NCI-H345 (cell line): ENCODE results near the gene RTKN.

Experiments
- DNase-seq: peaks from one replicate; lab custom pipeline; 2025; lab: John Stamatoyannopoulos, UW

Gene RTKN

DNA sequence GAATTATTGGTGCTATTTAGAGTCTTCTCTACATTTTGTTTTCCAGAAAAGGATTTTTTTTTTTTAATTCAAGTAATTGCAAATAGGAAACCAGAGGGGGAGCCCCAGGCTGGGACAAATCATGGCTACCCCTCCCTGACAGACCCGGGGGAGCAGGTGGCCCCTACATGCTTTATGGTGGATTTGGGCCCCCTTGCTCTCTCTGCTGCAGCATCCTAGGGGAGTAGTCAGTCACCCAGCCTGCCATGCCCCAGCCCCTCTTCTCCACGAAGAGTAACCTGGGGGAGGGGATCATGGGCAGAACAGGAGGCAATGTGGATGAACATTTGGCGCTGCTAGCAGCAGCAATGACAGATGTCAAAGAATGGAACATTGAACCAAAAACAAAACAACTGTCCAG, 25.0 kb downstream of the RTKN start:
- no peak for DNase-seq

GRCh38 chr2:74415762-74416395, 25.9 kb downstream of the RTKN start:
- no peak for DNase-seq

DNA sequence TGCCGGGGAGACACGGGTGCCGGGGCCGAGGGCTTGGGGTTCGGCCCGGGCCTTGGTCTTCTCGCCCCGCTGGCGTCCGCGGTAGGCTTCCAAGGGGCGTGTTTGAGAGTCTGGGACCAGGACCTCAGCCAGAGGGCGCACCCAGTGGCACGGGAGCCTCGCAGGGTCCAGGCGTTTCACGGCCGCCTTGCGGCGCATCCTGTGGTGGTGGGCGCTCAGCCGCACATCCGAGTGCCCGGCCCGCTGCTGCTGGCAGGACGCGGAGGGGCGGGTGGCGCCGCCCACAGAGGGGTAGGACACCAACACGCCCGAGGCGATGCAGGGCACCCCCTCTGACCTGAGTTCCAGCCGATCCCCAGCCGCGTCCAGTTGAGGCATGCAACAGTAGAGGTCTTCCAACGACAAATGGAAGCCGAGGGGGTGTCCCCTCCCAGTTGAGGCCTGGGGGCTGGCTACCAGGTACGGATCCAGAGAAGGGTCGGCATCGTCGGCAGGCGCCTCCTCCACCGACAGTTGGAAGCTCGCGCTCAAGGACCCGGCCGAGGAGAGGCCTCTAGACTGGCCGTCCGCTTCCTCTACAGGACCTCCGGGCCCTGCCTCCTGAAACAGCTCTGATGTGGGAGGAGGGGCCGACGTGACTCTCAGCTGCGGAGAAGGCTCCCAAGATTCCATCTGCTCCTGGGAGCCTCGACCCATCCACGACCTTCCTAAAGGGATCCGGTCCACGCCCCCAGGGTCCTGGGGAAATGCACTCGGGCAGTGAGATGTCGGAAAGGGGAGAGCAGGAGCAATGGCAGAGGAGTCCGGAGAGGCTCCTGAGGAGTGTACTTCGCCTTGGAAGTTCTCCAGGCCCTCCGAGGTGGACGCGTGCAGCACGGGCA, 26.6 kb downstream of the RTKN start:
- no peak for DNase-seq

DNA sequence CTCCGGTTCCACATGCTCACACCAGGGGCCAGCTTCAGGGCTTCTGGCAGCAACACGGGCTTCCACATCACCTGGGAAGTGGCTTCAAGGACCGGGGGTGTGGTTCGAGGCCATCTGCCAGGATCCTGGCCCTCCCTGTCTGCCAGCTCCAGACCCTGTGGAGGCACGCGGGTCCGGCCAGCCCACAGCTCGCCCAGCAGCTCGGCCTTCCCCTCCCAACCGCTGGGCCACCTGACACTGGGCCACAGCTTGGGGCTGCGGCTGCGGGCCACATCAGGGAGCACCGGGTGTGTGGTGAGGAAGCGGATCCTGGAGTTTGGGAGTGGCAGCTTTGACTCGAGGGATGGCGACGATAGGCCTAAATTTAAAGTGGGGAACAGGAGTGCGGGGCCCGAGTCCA, 27.3 kb downstream of the RTKN start:
- peak; percentile 35 for DNase-seq

DNA sequence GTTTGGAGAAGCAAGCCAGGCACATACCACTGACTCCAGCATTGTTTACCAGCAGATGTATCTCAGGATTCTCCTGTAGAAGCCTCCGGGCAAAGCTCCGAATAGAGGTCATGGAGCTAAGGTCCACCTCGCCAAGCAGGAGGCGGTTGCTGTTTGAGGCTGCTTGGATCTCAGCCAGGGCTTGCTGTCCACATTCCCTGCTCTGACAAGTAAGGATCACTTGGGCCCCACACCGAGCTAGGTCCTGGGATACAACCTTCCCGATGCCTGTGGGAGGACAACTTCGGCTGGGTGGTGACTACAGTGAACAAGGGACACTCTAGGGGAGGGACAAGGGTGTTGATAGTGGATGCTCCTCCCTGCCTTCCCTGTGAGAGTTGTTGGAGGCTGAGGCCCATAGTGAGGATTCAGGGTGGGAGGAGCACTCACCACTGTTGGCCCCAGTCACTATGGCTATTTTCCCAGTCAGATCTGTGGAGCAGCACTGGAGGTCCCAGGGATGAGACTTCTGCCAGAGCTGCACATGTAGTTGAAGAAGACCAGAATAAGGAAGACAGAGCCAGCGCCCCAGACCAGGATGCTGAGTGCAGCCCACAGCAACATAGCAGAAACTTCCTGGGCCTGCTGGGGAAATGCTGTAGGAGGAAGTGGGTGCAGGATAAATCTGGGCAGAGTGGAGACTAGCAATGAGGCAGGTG, 28.6 kb downstream of the RTKN start:
- DNase-seq, result no peak

GRCh38 chr2:74407682-74408081, 34.1 kb downstream of the RTKN start:
- no peak for DNase-seq

GRCh38 chr2:74406035-74406434, 35.7 kb downstream of the RTKN start:
- no peak for DNase-seq

DNA sequence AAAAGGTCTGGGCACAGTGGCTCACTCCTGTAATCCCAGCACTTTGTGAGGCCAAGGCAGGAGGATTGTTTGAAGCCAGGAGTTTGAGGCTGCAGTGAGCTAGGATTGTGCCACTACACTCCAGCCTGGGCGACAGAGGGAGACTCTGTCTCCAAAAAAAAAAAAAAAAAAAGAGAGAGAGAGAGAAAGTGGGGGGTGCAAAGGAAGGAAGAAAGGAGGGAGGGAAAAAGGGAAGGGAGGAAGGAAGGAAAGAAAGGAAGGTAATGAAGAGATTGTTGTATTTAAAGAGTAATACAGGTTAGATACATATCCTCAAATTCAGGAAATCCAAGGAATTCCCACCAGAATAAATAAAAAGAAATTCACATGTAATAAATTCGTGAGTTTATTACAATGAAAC, 39.8 kb downstream of the RTKN start:
- DNase-seq, result no peak

GRCh38 chr2:74399785-74400184, 42.0 kb downstream of the RTKN start:
- peak; percentile 2 for DNase-seq

- DNase-seq, result no peak
Measured at GRCh38 chr2:74396149-74396548, 45.6 kb downstream of the RTKN start.

GRCh38 chr2:74393525-74393924, 48.2 kb downstream of the RTKN start:
- DNase-seq, result no peak

DNA sequence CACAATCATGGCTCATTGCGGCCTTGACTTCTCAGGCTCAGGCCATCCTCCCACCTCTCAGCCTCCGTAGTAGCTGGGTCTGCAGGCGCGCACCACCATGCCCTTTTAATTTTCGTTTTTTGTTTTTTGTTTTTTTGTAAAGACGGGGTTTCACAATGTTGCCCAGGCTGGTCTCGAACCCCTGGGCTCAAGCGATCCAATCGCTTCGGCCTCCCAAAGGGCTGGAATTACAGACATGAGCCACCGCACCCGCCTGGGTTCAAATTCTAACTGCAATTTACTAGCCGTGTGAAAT, 49.3 kb downstream of the RTKN start:
- no peak for DNase-seq

- DNase-seq, result peak; percentile 90
Measured at GRCh38 chr2:74391580-74392448, 49.9 kb downstream of the RTKN start.

- DNase-seq, result no peak
Measured at GRCh38 chr2:74391209-74391579, 50.5 kb downstream of the RTKN start.

- DNase-seq, result no peak
Measured at GRCh38 chr2:74390606-74391005, 51.1 kb downstream of the RTKN start.

- DNase-seq, result no peak
Measured at GRCh38 chr2:74387346-74387745, 54.4 kb downstream of the RTKN start.

GRCh38 chr2:74385396-74385795, 56.3 kb downstream of the RTKN start:
- DNase-seq, result no peak

DNA sequence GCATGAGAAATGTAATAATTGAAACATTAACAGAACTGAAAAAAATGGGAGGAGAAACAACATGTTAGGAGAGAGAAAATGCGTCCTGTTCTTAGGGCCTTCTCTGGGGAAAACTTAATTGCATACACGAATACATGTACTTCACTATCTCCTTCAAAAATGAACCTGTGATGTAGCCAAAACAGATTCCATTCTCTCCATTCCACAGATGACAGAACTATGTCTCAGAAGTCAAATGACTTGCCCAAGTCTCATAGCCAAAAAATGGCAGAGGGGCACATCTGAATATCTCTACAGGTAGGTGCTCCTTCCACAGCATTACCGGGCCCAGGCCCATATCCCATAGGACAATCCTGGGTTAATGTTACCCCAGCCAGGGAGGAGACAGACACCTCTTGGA, 57.7 kb downstream of the RTKN start:
- no peak for DNase-seq

- DNase-seq, result no peak
Measured at GRCh38 chr2:74383254-74383653, 58.5 kb downstream of the RTKN start.

DNA sequence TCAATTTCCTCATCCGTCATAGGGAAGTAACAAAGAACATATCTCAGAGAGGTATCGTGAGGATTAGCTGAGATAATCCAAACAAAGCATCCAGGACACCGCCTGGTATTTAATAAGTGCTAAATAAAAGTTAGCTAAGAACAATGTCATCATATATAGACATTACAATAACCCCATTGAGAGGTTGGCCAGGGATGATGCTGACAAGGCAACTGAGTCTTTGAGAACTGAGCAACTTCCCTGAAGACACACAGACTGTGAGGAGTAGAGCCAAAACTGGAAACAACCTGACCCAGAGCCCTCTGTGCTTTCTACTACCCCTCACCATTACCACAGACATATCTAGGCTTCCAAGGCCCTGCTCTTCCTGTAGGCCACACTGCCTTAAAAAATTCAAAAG, 60.0 kb downstream of the RTKN start:
- no peak for DNase-seq

GRCh38 chr2:74379851-74380789, 61.6 kb downstream of the RTKN start, which contains the start of gene DCTN1:
DCTN1 (minus strand) TSS chr2:74380311; CDS start chr2:74380037, 274 bp downstream.
- peak; percentile 17 for DNase-seq
